ENCODE data around the gene CIITA.
"Not testable (repeated sequence)": the region's sequence is repeated elsewhere in the genome, so short reads cannot be mapped to it uniquely, and the experiment has no call there.

Gene CIITA

DNA sequence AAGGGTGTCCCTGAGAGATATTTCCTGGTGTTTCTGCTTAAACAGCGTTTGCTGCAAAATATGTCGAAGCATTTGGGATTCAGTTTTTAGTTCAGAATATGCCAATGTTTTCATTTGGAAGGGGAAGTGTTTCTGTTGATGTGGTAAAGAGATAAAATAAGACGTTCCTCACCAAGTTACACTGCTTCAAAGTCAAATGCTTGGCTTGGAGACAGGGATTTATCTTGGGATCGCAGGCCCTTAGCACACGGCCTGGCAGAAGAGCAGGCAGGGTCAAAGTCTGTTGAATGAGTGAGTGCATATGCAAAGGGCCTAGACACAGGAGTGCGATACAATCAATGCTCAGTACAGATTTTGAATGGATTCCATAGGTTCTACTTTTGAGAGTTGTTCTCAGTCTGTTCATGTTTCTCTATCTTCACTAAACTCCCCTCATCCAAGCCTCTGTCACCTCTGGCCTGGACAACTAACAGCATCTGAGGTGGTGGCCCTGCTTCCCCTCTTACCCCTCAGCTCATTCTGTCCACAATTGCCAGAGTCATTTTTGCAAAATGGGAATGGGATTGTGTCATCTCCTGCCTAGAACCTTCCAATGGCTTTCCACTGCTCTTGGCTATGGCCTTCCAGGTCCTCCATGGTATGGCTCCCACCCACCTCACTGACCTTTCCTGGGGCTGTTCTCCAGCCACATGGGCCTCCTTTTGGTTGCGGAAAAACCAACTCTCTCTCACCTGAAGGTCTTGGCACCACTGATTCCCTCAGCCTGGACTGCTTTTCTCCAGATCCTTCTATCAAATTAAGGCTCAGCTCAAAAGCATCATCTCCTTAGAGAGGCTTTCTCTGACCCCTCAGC, 62.0 kb downstream of the CIITA start:
- DNase-seq: no peak

DNA sequence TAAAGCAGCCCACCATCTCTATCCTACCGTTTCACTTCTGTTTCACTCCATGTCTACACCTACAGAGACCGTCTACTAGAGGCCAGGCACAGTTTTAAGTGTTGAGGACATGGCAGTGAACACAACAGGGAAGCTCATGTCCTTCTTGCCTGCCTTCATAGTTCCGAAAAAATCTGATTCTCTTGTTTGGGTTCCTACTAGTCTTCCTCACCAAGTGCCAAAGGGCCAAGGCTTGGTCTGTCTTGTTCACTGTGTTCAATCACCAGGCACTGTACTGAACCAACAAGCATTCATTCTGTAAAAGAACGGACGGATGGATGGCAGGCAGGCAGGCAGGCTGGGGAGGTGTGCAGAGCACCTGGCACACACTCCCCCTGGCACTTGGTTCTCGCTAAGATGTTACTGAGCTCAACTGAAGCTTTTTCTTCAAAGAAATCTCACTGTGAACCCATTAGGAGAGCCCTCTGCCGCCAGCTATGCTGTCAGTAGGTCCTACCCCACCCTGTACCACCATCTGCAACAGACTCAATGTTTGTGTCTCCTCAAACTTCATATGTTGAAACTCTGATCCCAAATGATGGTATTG, 62.7 kb downstream of the CIITA start:
- no peak for DNase-seq

DNA sequence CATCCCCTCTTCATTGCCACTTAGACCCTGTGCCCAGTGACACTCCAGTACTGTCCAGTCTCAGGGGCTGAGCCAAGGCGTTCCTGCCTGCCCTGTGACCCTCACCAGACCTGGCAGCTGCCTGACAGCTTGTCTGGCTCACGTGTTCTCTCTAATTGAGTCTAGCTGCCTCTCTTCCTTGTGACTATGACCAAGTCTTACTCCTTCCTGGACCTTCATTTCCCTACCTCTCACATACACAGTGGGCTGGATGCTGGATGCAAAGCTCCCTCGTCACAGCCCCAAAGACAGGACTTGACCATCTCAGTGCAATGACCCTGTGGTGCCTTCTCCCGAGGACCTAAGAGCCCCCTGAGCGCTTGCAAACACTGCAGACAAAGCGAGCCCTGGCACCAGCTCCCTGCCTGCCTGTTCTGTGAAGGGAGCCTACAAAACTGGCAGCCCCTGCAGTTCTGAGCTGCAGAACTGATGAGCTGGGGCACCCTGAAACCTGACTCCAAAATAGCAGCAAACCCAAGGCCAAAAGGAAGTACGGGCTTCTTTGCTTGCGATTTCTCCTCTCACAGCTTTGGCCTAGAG, 63.6 kb downstream of the CIITA start:
- no peak for DNase-seq

DNA sequence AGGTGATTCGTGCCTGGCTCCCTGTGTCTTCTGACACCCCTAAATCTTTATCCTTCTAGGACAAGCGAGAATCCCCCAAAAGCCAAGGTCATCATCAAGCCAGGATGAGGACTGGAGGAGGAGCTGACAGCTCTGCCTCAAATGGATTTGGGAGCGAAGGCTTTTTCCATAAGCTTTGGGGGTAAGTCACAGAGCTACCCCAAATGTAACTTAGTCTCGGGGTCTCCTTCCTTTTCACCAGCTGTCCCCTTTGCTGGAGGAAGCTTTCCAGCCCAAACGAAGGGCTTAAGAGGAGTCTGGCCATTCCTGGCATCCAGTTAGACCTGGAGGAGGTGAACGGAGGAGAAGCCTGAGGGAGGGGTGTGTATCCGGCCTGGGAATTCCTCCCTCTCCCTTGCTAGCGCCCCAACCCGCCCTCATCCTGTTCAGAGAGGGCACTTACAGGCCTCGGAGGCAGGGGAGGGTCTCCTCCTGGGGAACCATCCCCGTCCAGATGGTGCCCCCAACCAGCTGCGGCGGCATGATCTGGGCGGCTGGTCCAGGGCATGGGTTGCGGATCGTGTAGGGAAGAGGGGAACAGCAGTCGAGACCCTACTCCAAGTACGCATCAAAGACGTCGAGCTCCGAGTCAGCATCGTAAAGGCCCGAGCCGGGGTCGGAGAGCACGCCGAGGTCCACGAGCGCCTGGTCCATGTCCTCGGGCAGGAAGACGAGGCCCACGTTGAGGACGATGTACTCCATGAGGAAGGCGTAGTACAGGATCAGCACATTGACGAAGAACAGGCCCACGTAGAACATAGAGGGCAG, 64.3 kb downstream of the CIITA start:
- DNase-seq: no peak

DNA sequence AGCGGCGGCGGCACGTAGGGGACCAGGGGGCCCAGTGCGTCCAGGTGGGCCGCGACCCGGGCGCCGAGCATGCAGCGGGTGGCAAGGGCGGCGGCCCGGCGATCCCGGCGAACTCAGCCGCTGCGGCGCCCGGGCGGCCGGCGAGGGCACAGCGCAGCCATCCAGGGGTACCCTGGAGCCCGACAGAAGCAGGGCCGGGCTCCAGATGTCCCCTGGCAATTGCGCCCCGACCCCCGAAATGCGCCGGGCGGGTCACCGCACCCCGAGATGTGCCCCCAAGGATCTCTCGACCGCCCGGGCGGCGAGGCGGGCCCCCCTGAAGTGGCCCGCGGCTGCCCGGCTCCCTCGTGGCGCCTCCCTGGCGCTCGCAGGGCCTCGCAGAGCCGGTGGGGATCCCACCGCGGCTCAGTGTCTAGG, 64.9 kb downstream of the CIITA start:
- DNase-seq: not testable (repeated sequence)

DNA sequence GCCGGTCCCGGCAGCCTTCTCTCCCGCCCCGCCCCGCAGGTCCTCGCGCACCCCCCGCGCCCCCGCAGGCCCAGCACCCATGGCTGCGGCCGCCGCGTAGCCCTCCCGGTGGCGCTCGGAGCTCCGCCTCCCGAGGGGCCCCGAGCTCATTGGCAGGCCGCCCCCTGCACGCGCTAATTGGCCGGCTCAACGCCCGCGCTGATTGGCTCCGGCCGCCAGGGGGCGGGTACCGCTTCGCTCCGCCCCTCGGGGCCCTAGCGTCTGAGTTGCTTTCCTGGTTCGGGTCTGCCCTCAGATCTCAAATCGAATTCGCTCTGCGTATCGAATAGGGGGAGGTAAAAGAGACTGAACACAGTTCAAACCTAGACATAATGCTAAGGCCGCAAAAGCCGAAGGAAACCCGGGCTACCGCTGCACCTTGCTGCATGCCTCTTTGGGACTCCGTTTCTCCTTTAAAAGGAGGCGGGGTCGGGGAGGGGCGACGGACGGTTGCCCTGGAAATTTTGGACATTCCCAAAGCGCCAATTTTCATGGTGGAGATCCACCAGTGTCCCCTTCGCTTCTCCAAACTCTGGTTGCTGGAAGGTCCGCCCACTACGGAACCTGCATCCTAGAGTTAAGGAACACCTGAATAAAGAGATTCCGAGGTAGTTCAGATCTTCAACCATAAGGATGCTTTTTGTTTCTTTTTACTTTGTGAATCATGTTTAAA, 65.5 kb downstream of the CIITA start, which contains the start of gene DEXI:
Gene DEXI, minus strand, starts transcription at position 117 of the 712 bp plus-strand sequence. CDS start 463 bp downstream, outside the sequence.
- peak; percentile 94 for DNase-seq

DNA sequence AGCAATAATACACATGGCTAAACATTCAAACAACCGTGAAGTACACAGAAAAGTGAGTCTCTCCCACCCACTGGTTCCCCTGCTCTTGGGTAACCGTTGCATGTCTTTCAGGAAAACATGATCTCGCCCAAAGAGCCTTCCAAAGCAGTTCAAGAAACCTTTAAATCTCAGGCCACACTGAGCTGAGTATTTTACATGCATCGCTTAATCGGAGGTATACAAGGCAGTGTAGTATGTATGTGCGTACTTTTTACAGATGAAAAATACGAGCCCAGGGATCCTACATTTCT, 66.0 kb downstream of the CIITA start:
- DNase-seq: no peak

DNA sequence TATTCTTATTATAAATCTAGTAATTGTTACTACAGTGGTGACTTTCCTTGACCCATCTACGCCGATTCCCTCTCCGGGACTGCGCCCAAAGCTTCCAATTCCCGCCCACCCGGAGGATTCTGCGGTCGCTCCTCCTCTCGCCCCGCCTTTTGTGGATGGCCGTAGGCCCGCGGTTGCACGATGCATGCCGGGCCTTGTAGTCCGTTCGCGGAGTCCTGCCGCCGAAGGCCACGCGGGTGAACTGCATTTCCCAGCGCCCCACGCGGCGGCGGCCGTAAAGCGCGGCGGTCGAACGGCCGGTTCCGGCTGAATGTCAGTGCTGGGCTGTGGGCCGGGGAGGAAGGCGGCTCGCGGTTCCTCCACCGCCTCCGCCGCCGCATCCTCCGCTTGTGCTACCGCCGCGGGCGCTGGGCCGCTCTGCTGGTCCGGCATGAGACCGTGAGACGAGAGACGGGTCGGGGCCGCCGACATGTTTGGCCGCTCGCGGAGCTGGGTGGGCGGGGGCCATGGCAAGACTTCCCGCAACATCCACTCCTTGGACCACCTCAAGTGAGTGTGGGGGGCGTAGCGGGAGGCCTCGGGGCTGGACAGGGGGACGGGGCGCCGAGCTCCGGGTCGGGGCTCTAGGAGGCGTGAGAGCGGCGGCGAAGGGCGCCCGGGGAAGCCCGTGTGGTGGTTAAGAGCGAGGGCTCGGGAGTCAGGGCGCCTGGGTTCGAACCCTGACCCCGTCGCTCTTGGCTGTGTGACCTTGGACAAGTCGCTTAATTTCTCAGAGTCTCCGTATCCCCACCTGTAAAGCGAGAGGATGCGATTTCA, 67.5 kb downstream of the CIITA start, which contains the start of gene CLEC16A:
Gene CLEC16A, plus strand, starts transcription at position 316 of the 816 bp plus-strand sequence. Its CDS starts 154 bp downstream, at position 470.
- DNase-seq: peak; percentile 93

DNA sequence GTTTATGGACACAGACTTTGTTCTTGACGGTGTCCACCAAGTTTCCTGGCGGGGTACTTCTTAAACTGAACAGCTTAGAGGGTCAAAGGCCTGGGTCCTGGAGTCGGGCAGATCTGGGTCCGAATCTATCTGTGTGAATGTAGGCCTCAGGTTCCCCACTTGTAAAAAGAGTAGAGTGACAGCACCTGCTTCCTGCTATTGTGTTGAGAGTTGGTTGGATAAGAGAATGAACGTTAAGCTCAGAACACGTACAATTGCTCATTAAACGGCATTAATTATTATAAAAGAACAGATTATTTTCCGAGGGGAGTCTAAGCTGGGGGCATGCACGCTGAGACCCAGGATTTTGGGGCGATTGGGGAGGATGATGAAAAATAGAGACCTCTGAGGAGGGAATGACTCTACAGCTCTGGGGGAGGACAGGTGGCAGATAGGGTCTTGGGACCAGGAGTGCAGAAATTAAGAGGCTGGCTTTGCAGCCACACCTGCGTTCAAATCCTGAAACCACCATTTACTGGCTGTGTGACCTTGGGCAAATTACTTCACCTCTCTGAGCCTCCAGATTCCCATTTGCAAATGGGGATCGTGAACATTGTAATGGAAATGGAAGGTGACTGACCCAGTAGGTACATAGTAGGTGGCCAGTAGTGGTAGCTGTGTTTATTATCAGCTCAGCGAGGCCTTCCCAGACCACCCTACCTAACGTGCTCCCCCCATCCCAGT, 68.2 kb downstream of the CIITA start:
- no peak for DNase-seq

DNA sequence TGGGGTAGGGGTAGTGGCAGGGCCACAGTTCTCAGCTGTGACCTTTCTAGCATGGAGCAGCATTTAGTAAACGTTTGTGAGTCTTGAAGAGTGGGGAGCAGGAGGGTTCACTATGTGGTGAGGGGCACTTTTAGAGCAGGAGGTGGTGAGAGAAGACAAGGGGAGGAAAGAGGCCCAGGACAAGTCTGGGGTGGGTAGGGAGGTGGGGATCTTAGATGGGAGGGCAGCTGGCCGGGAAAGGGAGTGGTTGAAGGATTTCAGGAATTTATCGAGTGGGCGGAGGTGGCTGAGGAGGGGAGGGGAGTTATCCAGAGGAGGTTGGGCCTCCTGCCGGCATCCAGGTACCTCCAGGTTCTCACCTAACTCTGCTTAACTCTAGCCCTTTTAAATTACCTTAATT, 69.3 kb downstream of the CIITA start:
- DNase-seq: no peak

DNA sequence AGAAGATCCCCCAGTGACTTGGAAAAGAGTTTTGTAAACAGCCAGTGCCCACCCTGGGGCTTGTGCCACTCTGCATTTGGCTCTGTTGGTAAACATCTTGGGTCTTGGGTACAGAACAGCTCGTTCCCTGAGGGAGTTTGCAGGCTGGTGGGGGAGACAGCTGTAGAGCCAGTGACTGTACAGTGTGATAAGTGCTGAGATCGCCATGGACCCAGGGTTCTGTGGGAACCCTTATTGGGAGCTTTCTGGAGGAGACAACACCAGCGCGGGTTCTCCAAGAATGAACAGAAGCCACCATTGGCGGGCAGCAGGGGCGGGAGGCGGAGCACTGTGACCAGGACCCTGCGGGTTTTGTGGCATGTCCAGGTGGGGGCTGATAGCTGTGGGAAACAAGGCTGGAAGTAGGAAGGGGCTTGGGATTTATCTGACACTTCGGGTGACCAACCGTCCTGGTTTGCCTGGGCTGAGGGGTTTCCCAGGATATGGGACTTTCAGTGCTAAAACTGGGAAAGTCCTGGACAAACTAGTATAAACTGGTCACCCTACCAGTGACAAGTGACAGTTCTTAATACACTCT, 70.3 kb downstream of the CIITA start:
- no peak for DNase-seq

DNA sequence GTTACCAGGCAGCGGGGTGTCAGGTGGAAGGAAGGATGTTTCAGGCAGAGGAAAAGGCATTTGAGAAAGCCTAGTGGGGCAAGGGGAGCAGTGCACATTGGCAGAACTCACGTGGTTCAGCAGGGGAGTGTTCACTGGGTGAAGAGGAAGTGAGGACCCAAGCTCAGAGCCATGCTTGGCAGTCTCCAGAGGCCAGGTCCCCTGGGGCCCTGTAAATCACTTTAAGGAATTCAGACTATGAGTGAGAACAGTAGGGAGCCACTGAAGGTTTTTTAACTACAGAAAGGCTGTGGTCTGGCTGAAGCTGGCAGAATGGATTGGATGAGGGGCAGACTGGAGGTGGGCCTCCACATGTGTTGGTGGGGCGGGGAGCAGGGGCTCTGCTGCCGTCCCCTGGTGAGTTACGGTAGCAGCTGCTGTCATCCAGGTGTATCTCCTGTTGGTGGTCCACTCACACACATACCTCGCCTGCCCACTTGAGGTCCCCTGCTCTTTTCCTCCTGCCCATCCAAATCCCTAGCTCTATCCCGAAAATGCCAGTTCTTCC, 72.5 kb downstream of the CIITA start:
- no peak for DNase-seq

DNA sequence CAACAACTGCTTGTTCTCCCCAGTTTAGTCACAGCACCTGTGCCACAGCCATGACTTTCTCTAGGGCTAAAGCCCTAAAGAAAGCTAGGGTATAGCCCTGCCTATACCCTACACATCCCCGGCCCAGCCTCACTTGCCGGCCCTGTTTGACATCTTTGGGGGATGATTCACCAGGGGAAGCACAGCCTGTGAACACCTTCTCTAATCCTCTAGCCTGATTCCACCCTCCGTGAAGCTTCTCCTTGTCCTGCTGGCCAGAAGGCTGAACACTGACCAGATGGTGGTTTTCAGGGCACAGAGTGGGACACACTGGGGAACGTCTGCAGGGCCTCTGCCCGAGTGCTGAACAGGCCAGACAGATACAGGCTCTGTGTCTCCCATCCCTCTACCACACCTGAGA, 73.4 kb downstream of the CIITA start:
- no peak for DNase-seq

DNA sequence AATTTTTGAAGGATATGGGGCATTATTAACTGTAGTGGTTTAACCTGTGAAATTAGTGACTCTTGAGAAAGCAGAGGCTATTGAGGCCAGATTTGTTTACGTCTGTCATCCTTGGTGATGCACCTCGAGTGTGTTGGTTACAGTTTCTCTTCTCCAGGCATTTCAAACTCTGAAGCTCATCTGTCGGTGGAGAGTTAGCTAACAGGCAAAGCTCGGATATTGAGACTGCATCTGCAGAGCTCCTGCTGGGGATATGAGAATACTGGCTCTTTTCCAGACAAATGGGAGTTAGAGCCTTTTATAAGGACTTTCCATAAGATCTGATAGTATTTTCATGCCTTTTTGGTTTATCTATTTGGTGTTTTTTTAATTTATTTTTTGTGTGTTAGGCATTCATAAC, 74.0 kb downstream of the CIITA start:
- no peak for DNase-seq

DNA sequence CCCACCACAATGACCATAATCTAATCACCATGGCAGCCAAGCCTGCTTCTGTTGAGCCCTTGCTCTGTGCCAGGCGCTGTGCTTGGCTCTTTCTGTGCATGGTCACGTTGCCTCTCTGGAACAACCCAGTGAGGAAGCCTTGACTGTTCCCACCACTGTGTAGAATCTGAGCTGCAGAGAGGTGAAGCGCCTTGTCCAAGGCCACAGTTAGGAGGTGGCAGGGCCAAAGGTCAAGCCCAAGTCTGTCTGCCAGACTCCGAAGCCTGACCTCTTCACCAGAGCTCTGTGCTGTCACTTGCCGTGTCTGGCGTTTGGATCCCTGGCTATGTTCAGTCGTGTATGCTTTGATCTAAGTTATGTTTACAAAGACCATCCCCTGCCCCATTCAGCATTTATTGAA, 77.9 kb downstream of the CIITA start:
- no peak for DNase-seq

DNA sequence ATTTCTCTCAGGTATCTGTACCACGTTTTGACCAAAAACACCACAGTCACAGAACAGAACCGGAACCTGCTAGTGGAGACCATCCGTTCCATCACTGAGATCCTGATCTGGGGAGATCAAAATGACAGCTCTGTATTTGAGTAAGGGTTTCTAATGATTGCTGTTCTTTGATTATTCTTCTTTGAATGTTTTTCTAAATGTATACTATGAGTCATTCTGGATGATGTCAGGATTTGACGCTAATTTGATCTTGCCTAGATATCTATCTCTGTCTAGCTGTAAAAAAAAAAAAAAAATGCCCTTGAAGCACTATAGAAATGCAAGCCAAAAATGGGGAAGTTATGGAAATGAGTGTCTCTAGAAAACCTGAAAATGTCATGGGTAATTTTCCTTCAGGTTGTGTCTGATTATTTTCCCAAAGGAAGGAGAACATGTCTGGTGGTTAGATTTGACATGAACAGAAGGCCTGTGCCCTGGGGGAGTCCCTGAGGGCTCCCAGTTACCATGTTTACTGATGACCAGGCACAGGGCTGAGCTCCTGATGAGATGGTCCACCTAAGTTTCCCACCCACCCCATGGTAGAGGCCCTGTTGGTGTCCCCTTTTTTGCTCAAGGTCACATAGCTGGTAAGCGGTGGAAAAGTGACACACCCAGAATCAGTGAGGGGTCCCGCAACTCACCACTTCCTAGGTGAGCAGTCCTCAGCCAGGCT, 80.9 kb downstream of the CIITA start:
- no peak for DNase-seq

DNA sequence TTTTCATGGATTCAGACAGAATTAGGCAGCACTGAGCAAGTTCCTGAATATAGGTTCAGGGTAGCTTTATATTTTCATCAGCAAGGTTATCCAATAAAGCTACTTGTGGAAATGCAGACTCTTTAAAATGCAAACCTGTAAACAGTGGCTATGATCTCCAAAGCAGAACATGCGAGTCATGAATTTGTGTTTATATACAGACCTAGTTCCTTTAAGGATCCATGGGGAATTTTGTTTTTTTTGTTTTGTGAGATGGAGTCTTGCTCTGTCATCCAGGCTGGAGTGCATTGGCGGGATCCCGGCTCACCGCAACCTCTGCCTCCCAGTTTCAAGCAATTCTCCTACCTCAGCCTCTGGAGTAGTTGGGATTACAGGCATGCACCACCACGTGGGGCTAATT, 82.2 kb downstream of the CIITA start:
- DNase-seq: no peak

DNA sequence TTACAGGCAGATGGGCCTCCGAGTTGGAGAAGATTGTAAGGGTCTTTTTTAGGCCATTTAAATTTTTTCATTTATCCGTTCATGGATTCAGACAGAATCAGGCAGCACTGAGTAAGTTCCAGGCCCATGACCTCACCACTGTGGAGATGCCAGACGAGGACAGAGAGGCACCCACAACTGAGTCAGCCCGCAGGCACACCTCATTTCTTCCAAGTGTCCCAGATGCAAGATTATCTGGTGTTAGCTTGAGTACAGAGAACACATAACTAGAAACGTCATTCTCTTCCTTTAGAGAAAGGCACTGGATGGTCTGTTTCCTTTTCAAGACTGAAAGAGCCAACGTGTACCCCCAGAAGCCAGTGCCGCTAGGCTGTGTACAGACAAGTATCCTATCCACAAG, 84.2 kb downstream of the CIITA start:
- no peak for DNase-seq

DNA sequence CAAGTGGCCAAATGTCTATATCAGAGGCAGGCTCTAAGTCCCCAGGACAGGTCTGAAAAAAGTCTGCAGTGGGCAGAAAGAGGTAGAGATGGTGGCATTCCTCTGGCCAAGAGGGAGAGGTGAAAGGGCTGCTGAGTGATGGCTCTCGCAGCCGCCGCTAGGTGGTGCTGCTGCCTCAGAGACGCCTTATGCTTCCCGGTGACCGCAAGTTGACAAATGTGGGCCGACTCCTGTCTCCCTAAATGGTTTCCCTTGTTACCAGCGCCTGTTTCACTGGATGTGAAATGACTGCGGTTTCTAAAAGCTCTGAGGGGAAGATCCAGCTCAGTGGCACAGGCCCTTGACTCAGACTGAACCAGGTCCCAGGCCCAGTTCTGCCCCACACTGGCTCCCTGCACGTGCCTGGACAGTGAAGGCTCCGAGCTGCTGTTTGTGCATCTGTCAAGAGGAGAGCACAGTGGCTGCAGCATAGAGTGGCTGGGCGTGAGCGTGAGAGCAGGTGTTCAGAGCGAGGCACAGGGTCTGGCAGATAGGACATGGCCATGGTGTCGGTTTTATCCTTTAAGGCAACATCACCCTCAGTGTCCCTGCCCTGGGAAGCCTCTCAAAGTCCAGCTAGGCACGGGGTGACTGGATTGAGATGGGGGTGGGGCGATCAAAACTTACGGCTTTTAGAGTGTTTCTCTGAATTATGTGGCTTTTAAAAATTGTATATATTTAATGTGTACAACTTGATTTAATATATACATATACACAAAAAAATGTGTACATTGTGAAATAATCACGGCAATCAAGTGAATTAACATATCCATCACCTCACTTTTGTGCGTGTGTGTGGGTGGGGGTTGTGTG, 87.3 kb downstream of the CIITA start:
- peak; percentile 84 for DNase-seq

Measured in stimulated activated CD4-positive, alpha-beta T cell treated with anti-CD3 and anti-CD28 coated beads, Interleukin-12 subunit alpha, Interleukin-12 subunit beta, amount 100 ng/mL, for 4 hours (primary cell).